ENCODE results near the gene TRAP1.
"Not testable (repeated sequence)": the region's sequence is repeated elsewhere in the genome, so short reads cannot be mapped to it uniquely, and the experiment has no call there.

TRAP1 gene

DNA sequence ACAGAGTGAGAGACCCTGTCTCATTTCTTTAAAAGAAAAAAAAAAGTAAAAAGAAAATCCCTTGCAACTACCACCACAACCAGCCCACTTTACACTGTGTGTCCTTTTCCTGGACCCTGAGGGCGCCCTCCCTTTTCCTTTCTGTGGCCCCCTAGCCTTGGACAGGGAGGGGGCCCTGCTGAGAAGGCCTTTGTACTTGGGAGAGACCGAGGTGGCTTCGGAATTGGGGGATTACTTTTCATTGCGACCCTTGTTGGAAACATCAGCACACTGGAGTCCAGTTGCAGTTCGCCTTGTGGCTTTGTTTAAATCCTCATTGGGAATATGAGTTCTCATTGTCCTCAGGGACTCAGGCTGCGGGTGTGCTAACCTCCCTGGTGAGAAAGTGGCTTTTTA is 72.2 kb downstream of the TRAP1 start:
- no peak for DNase-seq

DNA sequence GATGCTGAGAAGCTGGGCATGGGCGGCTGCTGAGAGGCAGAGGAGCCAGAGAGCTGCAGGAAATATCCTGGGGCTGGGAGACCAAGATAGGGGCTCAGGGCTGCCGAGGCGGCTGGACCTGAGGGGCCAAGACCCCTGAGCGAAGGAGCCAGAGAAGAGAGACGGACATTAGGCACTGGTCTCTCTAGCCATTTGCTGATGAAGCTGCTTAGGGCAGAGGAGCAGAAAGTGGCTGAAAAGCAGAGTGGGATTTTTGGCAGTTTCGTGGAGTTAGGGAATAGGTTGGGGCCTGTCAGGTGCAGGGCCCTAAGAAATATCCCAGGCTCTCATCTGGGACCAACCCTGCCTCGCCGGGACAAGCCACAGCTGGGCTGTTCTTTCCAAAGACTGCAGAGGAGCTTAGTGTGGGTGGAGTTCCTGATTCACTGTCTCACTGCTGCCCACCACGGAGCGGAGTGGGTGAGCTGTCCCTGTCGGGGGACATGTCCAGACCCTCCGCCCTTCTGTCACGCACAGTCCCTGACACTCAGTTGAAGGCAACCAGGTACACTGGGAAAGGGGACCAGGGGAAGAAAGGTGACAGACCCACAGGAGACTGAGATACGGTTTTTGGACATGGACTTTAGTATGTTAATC is 74.1 kb downstream of the TRAP1 start:
- DNase-seq, result no peak

DNA sequence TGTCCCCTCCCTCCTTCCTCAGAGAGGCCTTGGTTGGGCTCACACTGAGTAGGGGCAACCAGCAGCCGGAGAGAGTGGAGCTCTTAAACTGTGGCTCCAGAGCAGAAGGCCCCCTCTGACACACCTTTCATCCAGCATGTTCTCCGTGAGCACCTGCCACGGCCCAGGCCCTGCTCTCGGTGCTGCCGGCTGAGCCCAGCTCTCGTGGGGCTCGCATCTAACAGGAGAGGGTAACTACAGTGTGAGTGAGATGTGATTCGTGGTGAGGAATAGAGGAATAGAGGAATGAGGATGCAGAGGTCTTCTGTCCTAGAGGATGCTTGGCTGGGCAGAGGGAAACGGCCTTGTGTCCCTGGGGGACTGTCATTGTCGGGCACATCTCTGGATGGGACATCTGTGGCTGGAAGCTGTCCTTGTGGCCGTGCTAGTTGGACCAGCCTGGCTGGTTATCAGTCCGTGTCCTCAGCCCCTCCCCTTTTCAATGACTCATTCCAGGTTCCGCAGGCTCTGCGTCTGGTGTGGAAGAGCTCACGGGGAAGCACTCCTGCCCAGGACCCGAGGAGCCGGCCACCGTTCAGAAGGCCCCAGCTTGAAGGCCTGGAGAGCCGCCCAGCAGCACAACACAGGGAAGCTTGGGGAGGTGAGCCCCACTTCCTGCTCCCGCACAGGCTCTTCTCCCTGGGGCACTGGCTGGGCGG is 74.8 kb downstream of the TRAP1 start:
- DNase-seq, result no peak

DNA sequence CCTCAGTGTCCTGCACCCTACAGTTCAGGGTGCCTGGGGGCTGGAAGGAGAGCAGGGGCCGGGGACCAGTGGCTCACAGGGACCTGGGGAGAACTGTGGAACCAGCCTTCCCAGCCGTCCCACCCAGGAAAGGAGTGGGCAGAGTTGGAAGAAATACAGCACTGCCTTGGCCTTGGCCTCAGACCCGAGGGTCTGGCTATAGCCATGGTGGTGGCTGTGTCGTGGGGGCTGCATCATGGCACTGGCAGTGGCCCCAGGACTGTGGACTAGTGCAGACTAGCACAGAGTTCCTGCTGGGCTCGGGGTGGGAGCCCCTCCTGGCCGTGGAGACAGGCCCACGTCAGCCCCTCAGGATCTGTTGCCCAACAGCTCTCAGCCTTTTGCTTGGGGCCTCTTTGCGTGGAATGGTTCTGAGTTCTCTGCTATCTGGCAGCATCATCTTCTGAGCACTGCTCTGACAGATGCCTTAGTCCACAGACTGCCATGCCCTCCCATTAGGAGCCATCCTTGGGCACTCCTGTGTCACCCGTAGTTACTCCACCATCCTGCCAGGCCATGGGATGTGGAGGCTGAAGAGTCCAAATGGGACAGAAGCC is 75.4 kb downstream of the TRAP1 start:
- DNase-seq, result no peak

DNA sequence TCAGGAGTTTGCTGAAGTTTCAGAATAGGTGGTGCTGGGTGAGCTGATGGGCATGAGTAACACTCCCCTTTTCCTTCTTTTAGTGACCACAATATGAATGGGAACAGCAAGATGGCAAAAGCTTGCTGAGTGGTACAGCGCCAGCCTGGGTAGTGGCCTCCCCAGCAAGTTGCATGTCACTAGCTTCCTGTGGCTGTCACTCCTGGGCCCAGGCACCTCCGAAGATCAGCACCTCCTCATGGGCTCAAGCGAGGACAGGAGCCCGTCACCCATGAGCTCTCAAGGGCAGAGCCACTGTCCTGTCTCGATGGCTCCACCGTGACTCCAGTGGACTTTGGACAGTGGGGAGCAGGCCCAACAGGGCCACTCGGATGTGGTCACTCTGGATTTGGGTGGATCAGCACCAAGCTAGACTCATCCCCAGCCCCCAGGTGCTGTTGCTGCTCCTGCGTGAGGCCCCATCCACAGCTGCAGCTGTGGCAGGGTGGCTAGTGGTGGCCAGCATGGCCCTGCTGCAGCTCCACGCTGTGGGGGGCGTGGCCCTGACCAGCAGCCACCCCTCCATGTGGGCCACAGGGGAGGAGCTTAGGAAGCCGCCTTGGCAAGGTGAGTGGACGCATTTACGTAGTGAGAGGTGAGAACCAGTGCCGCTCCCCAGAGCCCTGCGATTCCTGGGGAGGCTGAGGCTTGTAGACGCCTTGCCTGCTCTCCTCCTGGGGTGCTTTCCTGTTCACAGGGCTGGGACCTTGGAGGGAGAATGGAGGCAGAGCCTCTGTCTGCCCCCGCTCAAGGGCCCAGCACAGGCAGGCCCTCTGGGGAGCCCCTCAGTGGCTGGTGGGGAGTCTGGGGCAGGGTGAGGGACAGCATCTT is 76.5 kb downstream of the TRAP1 start:
- DNase-seq, result no peak

GRCh38 chr16:3640207-3640606 is 77.1 kb downstream of the TRAP1 start:
- no peak for DNase-seq

DNA sequence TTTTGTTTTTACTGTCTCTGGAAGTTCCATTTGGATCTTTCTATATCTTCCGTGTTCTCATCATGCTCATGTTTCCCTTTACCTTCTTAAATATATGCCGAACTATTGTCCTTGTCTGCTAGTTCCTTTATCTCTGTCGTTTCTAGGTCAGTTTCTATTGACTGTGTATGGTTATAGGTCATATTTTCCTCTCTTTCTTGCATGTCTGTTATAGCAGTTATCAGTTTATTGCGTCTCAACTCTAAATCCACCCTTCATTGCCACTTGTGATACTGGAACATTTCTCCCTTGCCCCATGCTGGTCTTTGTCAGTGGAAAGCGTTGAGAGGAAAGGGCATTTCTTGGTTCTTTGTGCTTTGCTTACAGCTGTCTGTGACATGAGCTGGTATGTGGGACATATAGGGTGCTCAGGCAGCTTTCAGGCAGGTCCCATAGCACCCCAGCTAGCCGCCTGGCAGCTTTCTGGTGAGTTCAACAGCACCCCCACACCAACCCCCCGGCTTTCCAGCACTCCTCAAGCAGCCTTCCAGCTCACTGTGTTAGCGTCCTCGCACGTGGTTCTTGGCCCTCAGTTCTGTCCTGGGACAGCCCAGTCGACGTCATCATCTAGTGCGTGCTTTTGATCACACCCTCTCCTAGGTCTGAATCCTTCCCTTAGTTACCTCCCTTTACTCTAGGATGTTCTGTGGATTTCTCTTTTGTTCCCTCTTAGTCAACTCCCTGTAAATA is 78.2 kb downstream of the TRAP1 start:
- no peak for DNase-seq

- no peak for DNase-seq
Measured at GRCh38 chr16:3637371-3637923, 79.9 kb downstream of the TRAP1 start.

DNA sequence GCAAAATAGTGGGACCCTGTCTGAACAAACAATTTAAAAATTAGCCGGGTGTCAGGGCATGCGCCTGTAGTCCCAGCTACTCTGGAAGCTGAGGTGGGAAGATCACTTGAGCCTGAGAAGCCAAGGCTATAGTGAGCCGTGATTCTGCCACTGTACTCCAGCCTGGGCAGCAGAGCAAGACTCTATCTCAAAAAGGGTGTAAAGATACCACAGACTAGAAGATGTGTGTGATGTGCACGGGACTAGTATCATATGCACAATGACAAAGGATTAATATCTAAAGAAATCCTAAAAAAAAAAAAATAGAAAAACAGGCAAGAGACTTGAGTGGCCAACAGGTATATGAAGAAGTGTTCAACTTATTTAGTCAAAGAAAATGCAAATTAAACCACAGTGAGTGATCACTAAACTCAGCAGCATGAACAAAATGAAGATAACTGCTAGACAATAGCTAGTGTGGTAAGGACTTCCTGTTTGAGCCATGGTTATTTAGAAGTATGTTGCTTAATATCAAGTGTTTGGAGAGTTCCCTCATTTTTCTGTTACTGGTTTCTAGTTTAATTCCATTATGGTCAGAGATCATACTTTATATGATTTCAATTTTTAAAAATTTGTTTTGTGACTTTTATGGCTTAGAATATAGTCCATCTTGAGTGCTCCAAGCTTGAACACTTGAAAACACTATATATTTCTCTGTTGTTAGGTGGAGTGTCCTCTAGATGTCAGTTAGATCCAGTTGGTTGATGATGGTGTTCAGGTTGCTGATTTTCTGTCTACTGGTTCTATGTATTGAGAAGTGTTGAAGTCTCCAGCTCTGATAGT is 91.2 kb downstream of the TRAP1 start:
- no peak for DNase-seq

- DNase-seq, result no peak
Measured at GRCh38 chr16:3625331-3625730, 92.0 kb downstream of the TRAP1 start.

GRCh38 chr16:3623642-3624041 is 93.7 kb downstream of the TRAP1 start:
- peak in 1 of 2 experiments; percentile 25 for DNase-seq

DNA sequence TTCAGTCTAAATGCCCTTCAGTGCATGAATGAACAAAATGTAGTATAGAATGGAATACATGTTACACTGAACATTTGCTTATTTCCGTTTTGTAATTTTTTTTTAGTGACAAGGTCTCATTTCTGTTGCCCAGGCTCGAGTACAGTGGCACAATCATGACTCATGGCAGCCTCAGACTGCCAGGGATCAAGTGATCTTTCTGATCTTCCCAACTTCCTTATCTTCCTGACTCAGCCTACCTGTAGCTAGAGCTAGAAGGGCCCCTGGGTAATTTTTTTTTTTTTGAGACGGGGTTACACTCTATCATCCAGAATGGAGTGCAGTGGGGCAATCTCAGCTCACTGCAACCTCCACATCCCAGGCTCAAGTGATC is 98.6 kb downstream of the TRAP1 start:
- no peak for DNase-seq

- no peak for DNase-seq
Measured at GRCh38 chr16:3612510-3613466, 104.5 kb downstream of the TRAP1 start.

GRCh38 chr16:3611146-3611975 is 106.0 kb downstream of the TRAP1 start, which contains the start of gene SLX4:
Gene SLX4, minus strand, starts transcription at chr16:3611606. Its CDS starts 2,642 bp downstream, at chr16:3608964.
- DNase-seq, result peak; percentile 56 to 90

DNA sequence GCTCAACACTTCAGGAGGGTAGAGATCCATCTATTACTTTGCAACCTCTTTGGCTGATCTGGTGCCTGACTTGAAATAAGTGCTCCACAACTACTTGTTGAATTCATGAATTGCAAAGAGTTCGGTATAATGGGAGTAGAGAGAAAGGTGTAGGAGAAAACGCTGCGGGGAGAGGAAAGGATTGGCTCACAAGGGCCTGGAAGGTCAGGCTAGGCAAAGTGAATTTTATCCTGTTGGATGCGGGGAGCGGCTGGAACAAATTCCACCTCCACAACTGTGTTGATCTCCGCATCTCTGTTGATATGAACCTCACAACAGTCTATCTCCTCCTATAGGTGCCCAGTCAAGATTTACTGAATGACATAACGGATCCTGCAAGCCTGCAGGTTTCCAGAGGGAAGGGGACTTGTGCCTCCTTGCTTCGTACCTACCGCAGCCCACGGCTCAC is 106.6 kb downstream of the TRAP1 start:
- no peak for DNase-seq

DNA sequence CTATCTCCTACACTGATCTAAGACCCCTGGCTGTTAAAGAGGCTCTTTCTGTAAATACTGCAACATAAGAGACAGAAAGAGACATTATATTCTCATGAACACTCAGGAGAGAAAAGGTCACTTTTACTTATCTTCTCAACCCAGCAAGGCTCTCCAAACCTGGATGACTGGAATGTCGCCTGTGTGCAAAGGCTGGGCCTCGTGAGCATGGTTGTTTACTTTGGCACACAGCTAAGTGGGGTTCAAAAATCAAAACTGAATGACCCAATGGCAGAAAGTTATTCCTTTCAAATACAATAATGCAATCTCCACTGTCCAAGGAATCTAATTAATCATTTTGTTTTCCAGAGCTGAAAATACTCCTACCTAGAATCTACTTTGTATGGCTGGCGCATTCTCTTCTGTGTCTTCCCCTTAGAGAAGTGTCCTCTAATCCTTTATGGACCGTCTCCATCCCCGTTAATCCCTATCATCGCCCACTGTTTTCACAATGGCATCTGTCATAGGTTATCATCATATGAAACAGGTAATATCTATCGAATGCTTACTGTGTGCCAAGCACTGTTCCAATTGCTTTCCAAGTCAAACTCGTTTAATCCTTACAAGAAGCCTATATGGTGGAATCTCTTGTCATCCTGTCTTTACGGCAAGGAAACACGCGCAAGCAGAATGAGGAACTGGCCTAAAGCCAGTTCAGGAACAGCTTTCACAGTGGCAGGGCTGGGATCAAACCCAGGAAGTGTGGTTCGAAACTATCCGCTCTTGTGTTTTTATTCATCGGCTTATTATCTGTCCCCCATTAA is 107.2 kb downstream of the TRAP1 start:
- DNase-seq, result no peak

DNA sequence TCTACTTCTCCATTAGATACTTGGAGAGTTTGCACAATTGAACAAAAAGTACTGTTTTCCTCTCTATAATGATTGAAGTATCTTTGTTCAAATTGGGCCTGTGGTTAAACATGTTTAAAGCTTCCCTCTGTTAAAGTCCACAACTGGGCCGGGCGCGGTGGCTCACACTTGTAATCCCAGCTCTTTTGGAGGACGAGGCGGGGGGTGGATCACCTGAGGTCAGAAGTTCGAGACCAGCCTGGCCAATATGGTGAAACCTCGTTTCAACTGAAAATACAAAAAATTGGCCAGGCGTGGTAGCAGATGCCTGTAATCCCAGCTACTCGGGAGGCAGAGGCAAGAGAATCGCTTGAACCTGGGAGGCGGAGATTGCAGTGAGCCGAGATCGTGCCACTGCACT is 108.3 kb downstream of the TRAP1 start:
- not testable (repeated sequence) for DNase-seq

DNA sequence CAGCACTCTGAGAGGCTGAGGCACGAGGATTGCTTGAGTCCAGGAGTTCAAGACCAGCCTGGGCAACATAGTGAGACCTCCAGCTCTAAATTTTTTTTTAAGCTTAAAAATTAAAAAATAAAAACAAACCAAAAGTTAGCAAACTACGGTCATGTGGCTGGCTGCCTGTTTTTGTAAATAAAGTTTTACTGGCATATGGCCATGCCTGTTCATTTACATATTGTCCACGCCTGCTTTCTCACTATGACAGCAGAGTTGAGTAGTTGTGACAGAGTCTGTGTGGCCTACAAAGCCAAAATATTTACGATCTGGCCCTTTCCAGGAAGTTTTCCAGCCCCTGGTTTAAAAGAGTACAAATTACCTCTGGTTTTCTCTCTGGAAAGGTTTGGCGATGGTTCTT is 109.3 kb downstream of the TRAP1 start:
- DNase-seq, result no peak
